NCI-H748 (cell line): Measurements from ENCODE around the gene FYCO1.

Source experiments
- DNase-seq: peaks from one replicate; lab custom pipeline; 2025; ENCODE audit not compliant: unreplicated experiment; lab: John Stamatoyannopoulos, UW

The FYCO1 gene

DNA sequence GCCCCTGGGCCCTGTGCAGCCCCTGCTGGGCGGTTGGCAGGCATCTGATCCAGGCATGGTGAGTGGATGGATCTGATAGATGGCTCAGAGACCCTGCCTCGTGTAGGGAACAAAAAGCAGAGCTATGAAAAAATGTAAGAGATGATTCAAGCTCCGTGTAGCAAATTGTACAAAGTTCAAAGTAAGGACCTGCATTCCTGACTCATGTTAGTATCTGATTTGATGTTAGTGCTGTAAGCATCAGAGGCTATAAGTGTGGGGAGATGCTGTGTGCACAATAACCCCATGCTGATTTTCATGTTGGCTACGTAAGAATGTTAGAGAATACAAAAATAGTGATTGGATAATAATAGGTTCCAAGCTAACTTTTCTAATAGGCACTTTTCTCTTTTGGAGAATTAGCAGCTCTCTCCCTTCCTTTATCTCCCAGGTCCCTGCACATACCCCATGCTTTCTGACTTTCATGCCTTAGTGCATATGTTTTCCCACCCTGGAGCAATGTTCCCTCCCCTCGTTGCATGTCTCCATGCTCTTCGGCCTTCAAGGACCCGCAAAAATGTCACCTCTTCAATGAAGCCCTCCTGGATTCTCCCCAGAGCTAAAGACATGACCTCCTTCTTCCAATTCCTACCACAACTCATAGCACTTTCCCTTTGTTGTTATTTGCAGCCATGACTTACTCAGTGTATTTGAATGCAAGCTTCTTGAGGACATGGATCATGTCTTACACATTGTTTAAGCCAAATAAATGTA lies 107.7 kb downstream of the FYCO1 start:
- no peak for DNase-seq

DNA sequence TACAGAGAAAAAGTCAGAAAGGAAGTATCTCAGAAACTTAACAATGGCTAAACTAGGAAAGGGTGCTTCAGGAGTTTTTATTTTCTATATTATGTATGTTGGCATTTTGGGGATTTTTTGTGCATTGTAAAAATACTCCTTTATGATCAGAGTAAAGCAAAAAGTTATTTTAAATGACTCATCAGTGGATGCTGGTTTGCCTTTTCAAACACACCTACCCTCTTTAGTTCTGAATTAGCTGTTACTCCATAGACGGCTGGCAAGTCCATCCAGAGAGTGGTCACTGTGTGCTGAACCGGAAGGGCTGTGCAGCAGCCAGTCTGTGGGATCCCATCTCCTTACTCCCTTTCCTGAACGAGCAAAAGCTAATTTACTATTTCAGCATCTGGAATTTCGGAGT lies 108.3 kb downstream of the FYCO1 start:
- DNase-seq, result no peak

DNA sequence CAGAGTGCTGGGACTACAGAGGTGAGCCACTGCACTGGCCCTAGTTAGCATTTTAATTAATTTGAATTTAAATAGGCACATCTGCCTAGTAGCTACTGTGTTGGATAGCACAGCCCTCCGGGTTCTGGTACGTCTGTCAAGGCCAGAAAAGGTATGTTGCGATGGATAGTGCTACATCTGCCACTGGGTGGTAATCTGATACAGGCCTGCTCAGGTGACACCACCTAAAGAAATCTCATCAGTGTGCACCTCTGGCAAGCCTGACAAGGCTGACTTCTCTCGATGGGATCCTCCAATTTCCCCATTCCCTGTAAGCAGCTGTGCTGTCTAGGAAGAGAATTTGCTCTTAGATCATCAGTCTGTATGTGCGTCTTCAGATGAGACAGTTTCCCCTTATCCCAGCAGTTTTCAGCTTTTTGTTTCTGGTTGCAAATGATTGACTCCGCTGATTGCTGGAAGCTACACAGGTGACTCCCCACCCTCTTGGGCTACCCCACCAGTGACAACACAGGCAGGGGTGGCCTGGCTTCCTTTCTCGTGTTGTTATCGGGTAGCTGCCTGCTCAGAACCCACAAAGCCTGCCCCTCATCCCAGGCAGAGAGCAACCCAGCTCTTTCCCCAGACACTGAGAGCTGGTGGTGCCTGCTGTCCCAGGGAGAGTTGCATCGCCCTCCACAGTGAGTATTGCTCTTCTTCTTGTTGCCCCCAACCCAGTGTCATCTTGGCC lies 109.5 kb downstream of the FYCO1 start, which contains the start of gene CCR9:
Gene CCR9 (plus strand): TSS at position 565 of the 727 bp plus-strand sequence. CDS start 8,391 bp downstream, outside the sequence.
- no peak for DNase-seq

DNA sequence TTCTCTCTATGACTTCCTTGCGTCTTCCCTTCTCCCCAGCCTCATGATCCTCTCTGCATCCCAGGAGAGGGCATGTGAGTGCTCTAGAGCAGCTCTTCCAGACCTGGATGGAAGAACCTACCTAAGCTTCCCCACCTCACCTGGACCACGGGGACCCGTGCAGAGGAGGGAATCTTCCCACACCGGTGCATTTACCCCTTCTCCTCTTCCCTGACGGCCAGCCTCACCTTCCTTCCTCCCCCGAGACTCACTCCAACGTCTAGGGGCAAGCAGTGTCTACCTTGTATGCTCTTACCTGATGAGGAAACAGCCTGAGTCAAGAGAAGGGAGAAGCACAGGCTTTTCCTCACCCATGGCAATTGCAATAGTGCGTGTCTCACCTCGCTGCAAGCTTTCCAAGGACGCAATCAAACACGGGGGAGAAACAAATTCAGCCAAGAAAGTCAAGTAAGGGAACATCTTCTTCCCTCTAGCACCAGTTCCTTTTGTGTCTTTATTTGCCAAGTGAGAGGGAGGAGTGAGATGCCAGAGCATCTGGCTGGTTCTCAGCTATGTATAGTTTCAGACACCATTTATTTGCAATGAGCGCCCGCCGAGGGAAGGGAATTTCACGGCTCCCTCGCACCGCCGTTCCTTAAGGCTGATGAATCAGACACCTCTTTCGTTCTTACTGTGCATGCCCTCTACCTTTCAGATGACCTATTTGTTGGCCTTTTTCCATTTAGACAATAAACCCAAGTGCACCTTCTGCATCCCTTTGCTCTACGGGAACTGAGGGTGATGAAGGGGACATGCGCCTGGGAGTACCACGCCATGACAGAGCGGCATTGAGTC lies 111.0 kb downstream of the FYCO1 start:
- no peak for DNase-seq

DNA sequence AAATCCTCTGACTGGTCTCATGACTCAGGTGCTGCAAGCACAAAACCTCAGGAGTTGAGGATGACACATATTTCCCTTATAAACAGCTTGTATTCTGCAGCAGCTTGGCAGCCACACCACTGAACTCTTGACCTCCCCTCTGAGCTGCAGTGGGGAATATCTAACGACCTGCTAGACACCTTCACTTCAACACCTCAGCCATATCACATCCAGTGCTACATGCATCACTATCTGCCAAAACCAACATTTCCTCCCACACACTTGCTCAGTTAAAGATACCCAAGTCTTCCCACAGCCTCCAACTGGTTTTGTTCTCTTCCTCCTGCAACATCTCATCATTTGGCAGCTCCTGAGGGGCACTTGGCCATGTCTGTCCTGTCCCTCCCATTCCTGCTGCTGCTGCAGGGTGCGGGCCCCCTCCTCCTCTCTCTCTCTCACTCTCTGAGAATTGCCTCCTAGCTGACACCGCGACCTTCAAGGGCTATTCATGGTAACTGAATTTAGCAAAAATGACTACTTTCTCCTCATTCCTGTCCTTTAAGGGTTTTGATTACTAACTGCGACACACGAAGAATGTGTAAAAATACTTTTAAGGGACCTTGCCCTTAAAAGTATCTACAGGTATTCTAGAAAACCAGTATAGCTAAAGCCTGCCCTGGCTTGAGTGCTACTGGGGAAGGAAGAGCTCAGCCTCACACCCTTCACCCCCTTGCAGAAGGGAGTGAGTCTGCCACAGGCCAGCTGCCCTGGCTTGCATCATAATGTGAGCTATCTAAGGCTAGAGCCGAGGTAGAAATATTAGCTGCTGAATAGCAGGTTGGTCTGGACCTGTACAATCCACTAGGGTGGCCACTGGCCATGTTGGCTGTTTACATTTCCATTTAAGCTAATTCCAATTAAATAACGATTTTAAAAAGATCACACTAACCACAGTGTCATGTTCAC lies 114.3 kb downstream of the FYCO1 start:
- no peak for DNase-seq

DNA sequence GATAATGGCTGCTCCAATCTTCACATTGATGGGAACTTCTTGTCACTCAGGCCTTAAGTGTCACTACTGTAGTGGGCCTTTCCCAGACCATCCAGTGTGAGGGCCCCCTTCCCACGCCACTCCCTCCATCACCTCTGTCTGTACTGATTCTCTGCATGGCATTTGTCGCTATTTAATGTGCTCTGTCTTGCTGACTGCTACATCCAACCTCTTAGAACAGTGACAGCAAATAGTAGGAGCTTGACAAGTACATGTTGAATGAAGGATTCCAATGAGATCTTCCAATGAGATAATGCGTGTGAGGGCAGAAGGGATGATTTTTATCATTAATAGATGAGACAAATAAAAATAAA lies 114.9 kb downstream of the FYCO1 start:
- DNase-seq, result no peak

DNA sequence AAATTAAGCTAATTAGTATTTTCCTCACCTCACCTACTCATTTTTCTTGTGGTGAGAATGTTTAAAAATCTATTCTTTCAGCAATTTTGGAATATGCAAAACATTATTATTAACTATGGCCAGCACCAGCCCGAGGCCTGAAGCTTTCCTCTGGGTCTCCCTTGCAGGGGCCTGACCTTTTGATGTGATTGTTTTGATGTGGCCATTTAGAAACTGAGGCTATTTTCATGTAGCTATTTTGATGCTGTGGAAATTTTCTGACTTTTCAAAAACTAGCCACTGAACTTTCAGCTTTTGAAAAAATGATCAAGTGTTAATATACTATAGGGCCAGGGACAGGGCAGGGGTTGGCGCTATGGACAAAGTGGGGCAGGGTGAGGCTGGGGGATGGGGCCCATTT lies 117.5 kb downstream of the FYCO1 start:
- DNase-seq, result no peak

DNA sequence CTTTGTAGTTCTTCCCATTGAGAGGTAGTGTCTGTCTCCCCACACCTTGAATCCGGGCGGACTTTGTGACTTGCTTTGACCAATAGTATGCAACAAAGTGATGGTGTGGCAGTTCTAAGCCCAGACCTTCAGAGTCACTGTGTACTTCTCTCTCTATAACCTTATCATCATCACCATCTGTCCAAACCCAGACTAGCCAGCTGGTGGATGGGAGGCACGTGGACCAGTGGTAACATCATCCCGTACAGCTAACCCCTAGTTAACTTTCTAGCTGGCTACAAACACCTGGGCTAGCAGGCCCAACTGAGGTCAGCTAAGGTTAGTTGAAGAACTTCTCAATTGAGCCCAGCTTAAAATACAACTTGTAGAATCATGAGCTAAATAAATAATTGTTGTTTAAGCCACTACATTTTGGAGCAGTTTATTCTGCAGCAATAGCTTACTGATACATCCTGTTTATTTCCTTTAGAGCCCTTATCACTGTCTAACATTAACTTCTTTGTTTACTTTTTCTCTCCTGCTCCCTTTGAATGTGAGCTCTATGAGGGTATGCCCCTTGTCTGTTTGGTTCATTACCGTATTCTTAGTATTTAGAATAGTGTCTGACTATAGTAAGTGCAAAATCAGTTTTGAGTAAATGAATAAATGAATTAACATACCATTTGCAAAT lies 120.8 kb downstream of the FYCO1 start:
- no peak for DNase-seq

DNA sequence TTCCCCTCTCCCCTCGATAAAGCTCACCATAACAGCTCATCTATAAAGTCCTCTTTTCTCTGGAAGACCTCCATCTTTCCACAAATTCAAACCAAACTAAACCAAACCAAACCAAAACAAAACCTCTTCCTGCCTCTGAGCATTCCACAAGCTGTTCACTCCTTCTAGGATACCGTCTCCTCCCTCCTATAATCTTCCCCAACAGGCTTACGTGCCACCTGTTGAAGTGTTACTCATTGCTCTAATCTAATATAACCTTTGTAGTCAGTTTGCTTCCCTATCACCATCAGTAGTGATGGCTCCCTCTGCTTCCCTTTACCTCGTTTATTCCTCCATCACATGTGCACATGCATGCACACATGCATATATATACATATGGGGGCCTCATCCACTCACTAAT lies 122.0 kb downstream of the FYCO1 start:
- no peak for DNase-seq

DNA sequence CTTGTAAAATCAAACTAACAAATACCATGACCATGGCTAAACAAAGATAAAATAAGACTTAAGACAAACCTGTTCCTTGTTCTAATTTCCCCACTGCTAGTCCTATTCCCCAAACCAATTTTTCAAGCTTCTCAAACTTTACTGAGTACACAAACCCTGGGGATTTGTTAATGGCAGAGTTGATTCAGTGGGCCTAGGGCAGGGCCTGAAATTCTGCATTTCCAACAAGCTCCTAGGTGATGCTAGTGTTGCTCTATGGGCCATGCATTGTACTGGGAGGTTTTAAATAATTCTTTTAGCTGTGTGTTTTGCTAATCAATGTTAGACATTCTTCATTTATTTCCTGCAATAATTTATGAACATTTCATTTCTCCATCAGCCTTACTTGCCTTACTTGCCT lies 122.6 kb downstream of the FYCO1 start:
- no peak for DNase-seq

DNA sequence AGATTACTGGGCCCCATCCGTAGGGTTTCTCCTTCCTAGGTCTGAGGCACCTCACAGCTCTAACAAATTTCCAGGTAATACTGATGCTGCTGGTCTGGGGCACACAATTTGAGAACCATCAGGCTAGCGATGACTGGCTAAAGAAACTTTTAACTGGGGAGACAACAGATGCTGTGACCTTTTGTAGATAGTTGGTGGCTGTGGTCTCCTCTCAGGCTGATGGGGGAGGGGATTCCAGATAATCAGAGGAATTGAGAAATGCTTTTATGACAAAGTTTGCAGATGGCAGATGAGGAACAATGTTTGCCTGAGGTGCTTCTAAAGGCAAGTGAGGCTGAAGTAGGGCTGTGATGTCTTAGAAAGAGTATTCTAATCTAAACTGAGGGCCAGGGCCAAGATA lies 123.1 kb downstream of the FYCO1 start:
- no peak for DNase-seq

DNA sequence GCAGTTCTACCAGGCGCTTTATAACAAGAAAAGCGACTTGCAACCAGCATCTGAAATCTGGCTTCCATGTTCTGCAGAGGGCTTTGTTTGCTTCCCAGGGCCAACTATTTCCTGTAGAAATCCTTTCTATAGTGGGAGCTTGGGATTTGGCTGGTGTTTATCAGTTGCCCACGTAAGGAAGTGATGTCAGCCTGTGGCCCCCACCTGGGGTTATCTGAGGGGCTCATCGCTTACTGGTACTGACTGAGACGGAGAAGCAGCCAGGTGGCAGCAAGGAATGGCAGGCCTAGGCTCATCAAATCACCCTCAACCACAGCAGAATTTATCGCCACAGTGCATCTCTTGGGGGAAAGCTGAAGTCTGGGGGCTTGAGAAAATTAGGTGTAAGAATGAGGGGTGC lies 123.8 kb downstream of the FYCO1 start:
- no peak for DNase-seq

DNA sequence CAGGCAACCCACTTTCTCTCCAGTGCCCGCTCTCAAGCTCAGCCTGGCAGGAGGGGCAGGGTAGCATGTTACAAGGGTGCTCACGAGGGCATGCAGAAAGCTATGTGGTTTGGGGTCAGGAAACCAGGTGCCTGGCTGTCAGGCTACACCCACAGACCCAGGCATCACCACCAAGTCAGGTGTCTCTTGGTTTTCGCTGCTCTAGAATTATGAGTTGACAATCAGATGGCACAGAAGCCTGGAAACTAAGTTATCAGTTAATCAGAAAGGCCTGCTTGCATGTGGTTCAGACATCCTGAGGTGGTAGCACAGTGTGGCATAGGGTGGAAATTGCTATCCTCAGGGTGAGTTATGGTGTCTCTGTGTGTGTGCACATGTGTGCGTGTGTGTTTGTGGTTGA lies 125.5 kb downstream of the FYCO1 start:
- DNase-seq, result no peak

DNA sequence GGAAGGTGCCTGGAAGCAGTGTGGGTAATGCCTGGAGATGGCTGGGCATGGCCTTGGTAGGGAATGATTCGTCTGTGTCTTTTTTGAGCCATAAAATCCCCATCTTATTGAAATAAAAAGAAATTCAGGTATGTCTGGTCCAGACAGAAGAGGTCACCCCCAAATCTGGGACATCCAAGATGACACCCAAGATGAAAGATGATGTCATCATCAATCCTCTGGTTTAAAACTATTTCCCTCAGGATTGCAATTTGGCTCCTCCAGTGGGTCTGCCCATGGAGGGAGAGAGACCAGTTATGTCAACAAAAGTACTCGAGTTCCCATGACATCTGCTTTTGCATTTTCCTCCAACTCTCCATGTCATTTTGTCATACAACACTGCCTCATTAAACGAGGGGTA lies 126.0 kb downstream of the FYCO1 start:
- no peak for DNase-seq

DNA sequence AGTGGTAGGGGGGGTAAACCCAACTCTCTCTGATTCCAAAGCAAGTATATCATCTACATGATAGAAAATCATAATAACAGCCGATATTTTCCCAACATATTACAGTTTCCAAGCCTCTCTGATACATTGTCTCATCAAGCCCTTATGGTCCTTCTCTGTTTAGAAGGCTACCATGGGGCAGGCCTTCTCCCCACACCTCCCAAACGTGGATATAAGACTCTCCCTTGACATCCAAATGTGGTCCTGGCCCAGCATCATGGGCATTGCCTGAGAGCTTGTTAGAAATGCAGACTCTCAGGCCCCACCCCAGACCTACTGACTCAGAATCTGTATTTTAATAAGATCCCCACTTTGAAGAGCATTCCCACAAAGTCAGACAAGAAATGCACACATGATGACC lies 127.0 kb downstream of the FYCO1 start:
- DNase-seq, result no peak

DNA sequence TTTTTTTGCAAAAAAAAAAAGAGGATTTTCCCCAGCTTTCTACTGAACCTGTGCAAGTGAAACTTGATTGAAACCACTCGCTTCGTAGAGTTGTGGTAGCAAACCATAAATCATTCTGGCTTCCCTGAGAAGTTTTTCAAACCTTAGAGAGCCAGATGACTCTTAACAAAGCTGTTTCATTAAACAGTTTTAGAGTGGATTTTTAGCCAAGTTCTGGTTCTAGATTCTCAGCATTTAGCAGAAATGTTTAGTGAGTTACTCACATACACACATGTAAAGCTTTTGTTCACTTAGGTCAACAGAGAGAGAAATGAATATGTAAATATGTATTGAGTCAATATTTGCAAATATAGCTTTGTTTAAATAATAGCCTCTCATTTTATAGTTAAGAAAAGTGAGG lies 127.4 kb downstream of the FYCO1 start:
- DNase-seq, result no peak
